GM12801 (cell line): Measurements from ENCODE around the gene GLMP.

Source experiments
- CTCF ChIP-seq: IDR thresholded peaks from one replicate; pipeline ENCODE4 v1.5.1; 2011; ENCODE audit warnings: control low read depth; ENCODE audit not compliant: insufficient read length; ENCODE audit errors: extremely low read depth

The GLMP gene

DNA sequence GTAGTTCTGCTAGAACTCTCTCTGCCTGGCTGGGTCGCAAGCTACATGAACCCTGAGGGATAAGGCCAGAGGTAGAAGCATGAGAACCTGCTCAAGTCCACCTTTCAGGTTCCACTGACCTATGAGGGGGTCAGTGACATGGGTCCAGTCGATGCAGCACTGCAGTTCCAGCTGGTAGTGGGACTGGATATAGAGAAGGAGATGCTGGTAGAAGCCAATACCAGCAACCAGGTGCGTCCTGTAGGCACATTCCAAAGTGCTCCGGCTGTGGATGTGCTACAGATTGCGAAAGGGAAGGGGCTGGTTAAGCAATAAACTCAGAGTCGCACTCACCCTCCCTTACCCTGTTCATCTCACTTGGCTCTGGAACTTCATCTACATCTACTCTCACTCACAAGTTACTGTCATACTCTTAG lies 18.5 kb downstream of the GLMP start:
- no peak for TF ChIP-seq CTCF

GRCh38 chr1:156276532-156276931 lies 18.9 kb downstream of the GLMP start:
- TF ChIP-seq CTCF, result no peak

DNA sequence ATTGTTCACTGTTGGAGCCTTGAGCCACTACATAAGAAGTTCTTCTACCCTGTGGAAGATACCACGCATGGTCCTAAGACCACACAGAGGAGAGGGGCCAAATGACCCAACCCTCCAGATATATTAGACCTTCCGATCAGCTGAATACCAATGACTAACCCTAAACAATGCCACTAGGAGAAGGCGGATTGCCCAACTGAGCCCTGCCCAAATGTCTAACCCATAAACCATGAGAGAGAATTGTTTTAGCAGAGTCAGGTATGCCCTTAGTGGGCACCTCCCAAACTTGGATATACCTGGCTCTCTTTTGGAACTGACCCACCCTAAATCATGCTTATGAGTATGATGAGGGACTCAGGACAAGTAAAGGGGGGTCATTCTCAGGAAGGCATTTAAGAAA lies 25.2 kb downstream of the GLMP start:
- no peak for TF ChIP-seq CTCF

GRCh38 chr1:156268336-156268735 lies 27.1 kb downstream of the GLMP start:
- no peak for TF ChIP-seq CTCF

DNA sequence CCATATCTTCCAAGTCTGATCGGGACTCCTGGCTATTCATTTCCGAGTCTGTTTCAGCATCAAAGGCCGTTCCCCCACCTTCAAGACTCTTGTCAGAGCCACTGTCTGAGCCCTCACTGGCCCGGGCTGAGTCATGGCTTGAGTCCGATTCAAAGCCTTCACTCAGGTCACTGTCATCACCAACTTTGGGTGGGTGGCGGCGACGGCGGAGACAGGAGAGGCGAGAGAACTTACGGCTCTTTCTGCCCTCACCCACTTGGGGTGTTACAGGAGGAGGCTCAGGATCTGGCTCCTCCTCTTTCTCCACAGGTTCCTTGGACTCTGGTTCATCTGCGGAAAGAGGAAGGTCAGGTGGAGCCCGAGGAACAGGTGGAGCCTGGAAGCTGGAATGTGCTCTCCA lies 29.4 kb downstream of the GLMP start:
- no peak for TF ChIP-seq CTCF

DNA sequence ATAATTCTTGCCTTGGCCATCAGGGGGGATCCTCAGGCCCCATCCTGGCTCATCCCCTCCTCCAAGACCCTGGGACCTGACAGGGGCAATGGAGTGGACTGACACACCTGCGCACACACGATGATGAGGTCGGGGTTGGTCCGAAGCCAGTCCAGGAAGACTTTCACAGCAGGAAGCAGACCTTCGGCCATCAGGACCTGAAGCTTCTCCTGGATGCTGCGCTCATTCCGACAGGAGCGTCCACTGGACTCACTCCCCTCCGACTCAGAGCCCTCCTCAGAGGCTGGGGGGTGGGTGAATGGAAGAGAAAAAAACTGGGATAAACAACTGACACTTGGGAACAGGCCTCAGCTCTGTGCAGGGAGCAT lies 32.2 kb downstream of the GLMP start:
- TF ChIP-seq CTCF, result no peak

- TF ChIP-seq CTCF, result no peak
Observed at GRCh38 chr1:156262461-156263287, 32.8 kb downstream of the GLMP start.
